Ishikawa (cell line): ENCODE measurements around the gene SLC5A2.

Source experiments
- CEBPB ChIP-seq: IDR thresholded peaks from 2 replicates; pipeline ENCODE4 v1.6.1; 2012
- CREB1 ChIP-seq: IDR thresholded peaks from 2 replicates; pipeline ENCODE4 v1.6.1; 2012; ENCODE audit warnings: low read depth
- EGR1 ChIP-seq: IDR thresholded peaks from 2 replicates; pipeline ENCODE4 v1.6.1; 2012
- EP300 ChIP-seq: IDR thresholded peaks from 2 replicates; pipeline ENCODE4 v1.6.1; 2012; ENCODE audit warnings: borderline replicate concordance
- FOXM1 ChIP-seq: IDR thresholded peaks from 2 replicates; pipeline ENCODE4 v1.6.1; 2012; ENCODE audit warnings: low read depth, borderline replicate concordance
- MAX ChIP-seq: IDR thresholded peaks from 2 replicates; pipeline ENCODE4 v1.6.1; 2012
- NFIC ChIP-seq: IDR thresholded peaks from 2 replicates; pipeline ENCODE4 v1.6.1; 2012
- RAD21 ChIP-seq: IDR thresholded peaks from 2 replicates; pipeline ENCODE4 v1.6.1; 2012; ENCODE audit warnings: low read depth
- REST ChIP-seq: IDR thresholded peaks from 2 replicates; pipeline ENCODE4 v1.6.1; 2012; ENCODE audit warnings: low read depth, mild to moderate bottlenecking
- TAF1 ChIP-seq: IDR thresholded peaks from 2 replicates; pipeline ENCODE4 v1.6.1; 2012; ENCODE audit warnings: low read depth, mild to moderate bottlenecking
- TCF12 ChIP-seq: IDR thresholded peaks from 2 replicates; pipeline ENCODE4 v1.6.1; 2012; ENCODE audit warnings: low read depth
- TEAD4 ChIP-seq: IDR thresholded peaks from 2 replicates; pipeline ENCODE4 v1.6.1; 2012
- USF1 ChIP-seq: IDR thresholded peaks from 2 replicates; pipeline ENCODE4 v1.6.1; 2012
- YY1 ChIP-seq: IDR thresholded peaks from 2 replicates; pipeline ENCODE4 v1.6.1; 2012; ENCODE audit warnings: low read depth
- ZBTB7A ChIP-seq: IDR thresholded peaks from 2 replicates; pipeline ENCODE4 v1.6.1; 2012; ENCODE audit warnings: low read depth

Gene SLC5A2

GRCh38 chr16:31487720-31488467 lies 5.0 kb downstream of the SLC5A2 start:
- no peak for TF ChIP-seq CEBPB
- no peak for TF ChIP-seq EP300
- no peak for TF ChIP-seq ZBTB7A
- TF ChIP-seq MAX, result no peak; the same call in 1 of the 2 replicates
- no peak for TF ChIP-seq CREB1
- TF ChIP-seq YY1, result no peak
- TF ChIP-seq USF1, result no peak
- no peak for TF ChIP-seq TAF1
- no peak for TF ChIP-seq EGR1
- TF ChIP-seq REST, result no peak
- no peak for TF ChIP-seq TCF12
- no peak for TF ChIP-seq TEAD4

- TF ChIP-seq RAD21 (no peak), NFIC (no peak), FOXM1 (no peak), CEBPB (no peak), REST (no peak), TEAD4 (no peak), CREB1 (no peak), EGR1 (no peak), EP300 (no peak), MAX (no peak), USF1 (no peak), YY1 (no peak), TAF1 (no peak)
These were observed 5.8 kb downstream of the SLC5A2 start for GRCh38 chr16:31488468-31489297.

- TF ChIP-seq EP300 (no peak), ZBTB7A (no peak), CREB1 (no peak), NFIC (no peak), TEAD4 (no peak), TCF12 (no peak), USF1 (no peak), TAF1 (no peak), REST (no peak), FOXM1 (no peak), YY1 (no peak), MAX (no peak), RAD21 (no peak), EGR1 (no peak)
These were observed 6.3 kb downstream of the SLC5A2 start for GRCh38 chr16:31489298-31489564.
